COLO668 (cell line): ENCODE measurements around the gene ESPNL.
A peak's percentile ranks its signal among the peaks of the same experiment; 100 is the strongest.
"Not testable (repeated sequence)": the region's sequence is repeated elsewhere in the genome, so short reads cannot be mapped to it uniquely, and the experiment has no call there.

Source experiments
- DNase-seq: peaks from one replicate; lab custom pipeline; 2025; ENCODE audit not compliant: unreplicated experiment; lab: John Stamatoyannopoulos, UW

The ESPNL gene

GRCh38 chr2:238100049-238100820 lies at the start of gene ESPNL:
Gene ESPNL, plus strand, starts transcription at chr2:238100340. Its CDS starts 80 bp downstream, at chr2:238100420.
- peak; percentile 82 for DNase-seq

- no peak for DNase-seq
Observed at GRCh38 chr2:238053191-238053776, 46.9 kb upstream of the ESPNL start.

DNA sequence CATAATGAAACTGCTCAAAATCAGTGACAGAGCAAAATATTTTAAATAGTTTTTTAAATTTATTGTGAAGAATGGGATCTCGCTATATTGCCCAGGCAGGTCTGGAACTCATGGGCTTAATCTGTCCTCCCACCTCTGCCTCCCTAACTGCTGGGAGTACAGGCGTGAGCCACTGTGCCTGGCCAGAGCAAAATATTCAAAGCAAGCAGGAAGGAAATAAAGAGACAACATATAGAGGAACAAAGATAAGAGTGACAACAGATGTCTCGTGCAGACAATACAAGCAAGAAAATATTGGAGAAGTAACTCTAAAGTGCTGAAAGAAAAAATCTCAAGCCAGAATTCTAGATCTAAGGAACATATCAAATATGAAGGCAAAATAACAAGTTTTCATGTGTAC lies 44.3 kb upstream of the ESPNL start:
- DNase-seq, result no peak

- DNase-seq, result not testable (repeated sequence)
Observed at GRCh38 chr2:238057696-238058575, 42.2 kb upstream of the ESPNL start.

DNA sequence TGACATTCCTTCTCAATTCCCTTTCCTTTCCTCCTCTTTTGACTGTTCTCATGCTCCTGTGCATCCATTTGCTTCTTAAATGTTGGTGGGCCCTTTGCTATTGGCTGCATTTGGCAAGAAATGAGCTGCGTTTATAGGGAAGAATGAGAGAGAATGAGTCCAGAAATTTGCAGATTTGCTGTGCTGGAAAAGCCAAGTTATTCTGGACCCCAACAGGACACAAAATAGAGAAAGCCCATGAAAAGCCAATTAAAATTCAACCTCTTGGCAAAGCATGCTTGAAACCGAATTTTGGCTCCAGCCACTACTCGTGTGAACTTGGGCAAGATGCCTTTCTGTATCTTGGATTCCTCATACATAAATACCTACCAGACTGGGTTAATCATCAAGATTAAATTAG lies 40.6 kb upstream of the ESPNL start:
- no peak for DNase-seq

DNA sequence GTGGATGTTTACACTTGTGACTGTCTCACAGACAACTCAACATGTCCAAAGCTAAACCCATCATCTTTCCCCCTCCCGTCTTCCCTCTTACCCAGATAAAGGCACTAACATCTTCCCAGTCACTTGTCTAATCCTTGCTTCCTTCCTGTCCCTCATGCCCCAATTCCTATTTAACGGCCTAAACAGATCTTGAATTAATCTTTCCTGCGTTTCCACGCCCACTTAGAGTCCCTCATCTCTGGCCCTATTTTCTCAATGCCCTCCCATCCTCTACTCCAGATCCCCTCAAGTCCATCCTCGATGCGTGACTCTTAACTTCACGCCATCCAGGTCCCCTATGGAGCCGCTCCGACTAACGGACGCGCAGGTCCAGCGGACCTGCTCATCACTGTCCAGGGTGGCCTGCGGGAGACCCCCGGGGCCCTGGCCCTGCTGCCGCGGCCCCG lies 40.0 kb upstream of the ESPNL start:
- DNase-seq, result no peak

DNA sequence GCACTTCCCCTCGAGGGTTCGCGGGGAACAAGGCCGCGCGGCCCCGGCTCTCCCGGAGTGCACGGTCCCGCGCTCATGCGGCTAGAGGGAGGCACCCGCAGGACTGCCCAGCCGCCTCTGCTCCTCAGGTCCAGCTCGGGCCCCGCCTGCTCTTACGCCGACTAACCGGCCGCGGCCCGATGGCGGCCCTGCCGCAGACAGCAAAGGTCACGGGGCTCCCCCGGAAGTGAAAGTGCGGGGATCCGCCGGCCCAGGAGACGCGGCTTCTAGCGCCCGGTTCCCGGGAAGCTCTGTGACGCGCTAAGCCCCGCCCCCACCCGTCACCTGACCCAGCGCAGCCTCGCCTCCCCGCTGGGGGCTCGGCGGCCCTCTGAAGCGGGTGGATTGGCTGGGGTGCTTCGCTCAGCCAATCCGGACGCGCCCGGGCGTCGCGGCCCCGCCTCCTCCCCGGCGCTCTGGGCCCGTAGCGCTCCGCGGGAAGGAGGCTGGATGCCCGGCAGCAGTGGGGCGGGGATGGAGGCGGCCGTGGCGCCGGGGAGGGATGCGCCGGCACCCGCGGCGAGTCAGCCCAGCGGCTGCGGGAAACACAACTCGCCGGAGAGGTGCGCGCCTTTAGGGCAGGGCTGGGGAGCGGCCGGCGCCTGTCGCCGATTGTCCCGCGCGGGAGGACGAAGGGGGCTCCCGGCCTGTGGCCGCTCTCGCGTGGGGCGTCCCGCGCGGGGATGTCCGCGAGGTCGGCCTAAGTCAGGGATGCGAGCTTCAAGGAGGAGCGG lies 39.4 kb upstream of the ESPNL start, which contains the start of gene SCLY:
SCLY (plus strand) TSS at position 460 of the 773 bp plus-strand sequence; CDS start at position 514, 54 bp downstream.
- peak; percentile 99 for DNase-seq

DNA sequence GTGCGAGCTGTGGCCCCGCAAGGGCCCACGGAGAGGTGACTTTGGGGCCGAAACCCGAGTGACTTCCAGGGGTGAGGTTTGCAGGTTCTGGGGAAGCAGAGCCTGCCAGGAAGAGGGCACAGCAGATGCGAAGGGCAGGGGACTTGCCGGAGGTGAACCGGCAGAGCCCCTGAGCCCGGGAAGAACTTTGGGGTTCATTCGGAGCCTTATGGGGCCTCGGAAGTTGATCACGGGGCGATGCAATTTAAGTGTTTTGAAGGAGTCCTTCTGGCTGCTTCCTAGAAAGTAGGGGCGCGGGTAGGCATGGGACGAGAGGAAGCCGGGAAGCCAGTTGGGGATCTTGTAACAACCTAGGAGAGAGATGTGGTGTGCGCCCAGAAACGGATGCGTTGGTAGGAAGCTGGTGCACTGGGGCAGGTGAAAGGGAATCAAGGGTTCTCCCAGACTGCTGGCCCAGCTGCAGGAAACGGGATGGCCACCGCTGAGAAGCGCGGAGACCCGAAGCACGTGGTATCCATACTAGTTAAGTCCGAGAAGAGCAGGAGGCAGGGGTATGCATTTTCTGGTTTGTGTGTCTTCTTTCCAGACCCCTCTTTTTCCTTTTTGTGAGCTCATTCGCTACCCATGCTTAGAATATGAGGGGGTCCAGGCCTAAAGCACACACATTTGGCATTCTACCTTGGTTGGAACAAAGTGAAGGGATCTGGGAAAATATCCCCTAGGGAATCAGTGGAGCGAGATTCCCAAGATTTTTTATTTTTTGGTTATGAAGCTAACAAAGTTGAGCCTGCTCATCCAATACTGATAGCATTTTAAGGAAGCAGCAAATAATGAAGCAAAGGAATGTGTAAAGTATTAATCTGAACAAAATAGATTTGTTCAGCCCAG lies 38.6 kb upstream of the ESPNL start:
- DNase-seq, result peak; percentile 65

DNA sequence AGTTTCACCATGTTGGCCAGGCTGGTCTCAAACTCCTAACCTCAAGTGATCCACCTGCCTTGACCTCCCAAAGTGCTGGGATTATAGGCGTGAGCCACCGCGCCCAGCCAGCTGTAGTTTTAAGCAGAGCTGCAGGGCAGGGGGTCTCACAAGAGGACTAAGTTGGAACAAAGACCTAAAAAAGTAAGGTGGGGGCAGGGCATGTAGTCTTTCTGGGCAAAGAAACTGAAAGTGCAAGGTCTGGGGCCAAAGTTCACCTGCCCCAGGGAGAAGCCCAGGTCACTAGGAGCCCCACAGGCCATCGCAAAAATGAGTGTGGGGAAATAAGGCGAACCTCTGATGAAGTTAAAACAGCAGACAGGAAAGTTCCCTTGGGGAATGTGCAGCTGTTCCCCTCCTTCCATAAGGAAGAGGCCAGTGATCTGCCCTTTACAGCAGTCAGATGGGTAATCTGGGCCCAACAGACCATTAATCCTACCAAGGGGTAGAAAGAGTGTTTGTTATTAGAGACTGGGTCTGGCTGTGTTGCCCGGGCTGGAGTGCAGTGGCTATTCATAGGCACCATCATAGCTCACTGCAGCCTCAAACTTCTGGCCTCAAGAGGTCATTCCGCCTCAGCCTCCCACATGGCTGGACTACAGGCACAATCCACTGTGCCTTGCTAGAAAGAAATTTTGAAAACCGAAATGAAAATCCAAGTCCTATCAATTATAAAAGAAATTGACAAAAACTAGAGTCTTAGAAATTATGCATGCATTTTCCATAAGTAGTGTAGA lies 36.5 kb upstream of the ESPNL start:
- no peak for DNase-seq

DNA sequence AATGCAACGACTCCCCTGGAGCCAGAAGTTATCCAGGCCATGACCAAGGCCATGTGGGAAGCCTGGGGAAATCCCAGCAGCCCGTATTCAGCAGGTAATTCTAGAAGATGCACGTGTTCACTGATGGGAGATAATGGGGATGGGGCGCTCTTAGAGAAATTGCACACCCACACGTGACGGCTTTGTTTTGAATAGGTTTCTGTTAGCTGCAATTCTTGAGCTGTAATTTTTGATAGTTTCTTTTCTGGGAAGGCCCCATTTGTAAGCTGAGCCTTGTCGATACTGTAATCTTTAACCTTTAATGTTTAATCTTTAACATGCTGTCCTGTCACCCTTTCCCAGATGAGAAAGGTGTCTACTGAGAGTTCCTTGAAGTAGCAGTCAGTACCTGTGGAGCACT lies 35.8 kb upstream of the ESPNL start:
- DNase-seq, result peak; percentile 6

DNA sequence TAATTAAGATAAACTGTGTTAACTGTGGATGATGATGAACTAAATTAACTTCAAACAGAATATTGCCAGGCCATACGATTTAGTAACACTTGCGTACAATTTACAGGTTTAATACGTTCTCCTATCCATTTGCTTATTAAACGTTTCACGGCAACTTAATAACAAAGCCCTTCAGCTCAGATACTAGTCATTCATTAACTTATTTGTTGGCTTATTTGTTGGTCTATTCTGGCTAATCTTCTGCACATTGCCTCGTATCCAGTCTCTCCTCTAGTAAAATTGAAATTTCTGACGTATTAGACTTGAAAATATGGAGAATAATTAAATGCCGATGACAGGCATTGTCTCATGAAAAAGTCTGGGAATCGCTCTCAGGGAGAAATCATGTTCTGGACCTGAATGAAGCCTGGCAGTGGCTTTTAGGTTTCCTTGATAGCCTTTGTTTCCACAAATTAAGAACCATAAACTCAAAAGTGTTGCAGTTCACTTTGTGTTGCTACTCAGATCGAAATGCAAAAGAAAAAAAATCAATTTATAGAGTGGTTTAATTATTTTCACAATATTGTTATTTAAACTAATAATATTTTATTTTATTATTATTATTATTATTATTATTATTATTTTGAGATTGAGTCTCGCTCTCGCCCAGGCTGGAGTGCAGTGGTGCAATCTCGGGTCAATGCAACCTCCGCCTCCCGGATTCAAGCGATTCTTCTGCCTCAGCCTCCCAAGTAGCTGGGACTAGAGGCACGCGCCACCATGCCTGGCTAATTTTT lies 34.9 kb upstream of the ESPNL start:
- no peak for DNase-seq

GRCh38 chr2:238066218-238066617 lies 33.9 kb upstream of the ESPNL start:
- DNase-seq, result no peak

DNA sequence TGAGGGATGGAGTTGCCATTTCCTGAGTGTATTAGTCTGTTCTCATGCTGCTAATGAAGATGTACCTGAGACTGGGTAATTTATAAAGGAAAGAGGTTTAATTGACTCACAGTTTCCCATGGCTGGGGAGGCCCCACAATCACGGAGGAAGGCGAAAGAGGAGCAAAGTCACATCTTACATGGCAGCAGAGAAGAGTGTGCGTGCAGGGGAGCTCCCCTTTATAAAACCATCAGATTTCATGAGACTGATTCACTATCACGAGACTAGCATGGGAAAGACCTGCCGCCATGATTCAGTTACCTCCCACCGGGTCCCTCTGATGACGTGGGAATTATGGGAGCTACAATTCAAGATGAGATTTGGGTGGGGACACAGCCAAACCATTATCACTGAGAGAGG lies 33.4 kb upstream of the ESPNL start:
- DNase-seq, result not testable (repeated sequence)

- no peak for DNase-seq
Observed at GRCh38 chr2:238067939-238068338, 32.2 kb upstream of the ESPNL start.

GRCh38 chr2:238069021-238069709 lies 31.0 kb upstream of the ESPNL start:
- DNase-seq, result no peak

DNA sequence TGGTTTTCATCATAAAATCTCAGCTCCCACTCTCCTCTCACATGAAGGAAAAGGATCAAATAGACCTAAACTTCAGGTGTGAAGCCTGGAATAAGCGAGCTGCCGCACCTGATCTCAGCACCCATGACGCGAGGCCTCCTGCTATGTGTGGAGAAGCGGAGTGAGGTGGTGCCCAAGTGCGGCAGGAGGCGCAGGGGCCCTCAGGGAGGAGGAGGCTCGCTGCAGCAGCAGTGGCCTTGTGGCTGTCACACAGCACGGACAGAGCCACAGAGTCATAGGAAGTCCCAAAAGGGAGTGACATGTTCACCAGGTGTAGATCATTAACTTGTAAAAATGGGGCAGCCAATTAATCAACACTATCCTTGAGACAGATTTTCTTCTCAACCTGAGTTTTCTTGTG lies 30.3 kb upstream of the ESPNL start:
- no peak for DNase-seq

DNA sequence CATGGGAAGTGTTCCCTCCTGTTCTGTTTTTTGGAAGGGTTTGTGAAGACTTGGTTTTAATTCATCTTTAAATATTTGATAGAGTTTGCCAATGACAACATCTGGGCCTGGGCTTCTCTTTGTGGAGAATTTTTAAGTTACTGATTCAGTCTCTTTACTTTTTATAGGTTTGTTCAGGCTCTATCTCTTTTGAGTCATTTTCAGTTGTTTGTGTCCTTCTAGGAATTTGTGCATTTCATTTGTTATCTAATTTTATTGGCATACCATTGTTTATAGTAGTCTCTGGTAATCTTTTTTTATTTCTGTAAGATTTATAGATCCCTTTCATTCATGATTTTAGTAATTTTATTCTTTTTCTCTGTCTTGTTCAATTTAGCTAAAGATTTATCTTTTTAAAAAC lies 24.7 kb upstream of the ESPNL start:
- DNase-seq, result no peak

DNA sequence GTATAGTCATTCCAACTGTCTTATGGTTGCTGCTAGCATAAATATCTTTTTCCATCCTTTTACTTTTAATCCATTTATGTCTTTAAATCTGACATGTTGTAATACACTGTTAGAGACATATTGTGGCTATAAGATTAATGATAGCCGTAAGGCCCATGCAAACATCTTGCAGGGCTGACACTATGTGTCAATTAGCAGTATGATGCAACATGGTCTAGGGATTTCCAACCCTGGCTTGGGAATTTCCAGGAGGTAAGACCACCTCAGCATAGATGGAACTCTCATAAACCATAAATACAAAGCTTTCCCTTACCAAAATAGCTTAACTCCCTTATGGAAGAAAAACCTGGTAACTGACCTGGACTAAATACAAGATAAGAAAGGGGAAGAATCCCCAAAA lies 22.8 kb upstream of the ESPNL start:
- DNase-seq, result no peak
